Measurements from ENCODE around the gene GEMIN7.

The GEMIN7 gene

DNA sequence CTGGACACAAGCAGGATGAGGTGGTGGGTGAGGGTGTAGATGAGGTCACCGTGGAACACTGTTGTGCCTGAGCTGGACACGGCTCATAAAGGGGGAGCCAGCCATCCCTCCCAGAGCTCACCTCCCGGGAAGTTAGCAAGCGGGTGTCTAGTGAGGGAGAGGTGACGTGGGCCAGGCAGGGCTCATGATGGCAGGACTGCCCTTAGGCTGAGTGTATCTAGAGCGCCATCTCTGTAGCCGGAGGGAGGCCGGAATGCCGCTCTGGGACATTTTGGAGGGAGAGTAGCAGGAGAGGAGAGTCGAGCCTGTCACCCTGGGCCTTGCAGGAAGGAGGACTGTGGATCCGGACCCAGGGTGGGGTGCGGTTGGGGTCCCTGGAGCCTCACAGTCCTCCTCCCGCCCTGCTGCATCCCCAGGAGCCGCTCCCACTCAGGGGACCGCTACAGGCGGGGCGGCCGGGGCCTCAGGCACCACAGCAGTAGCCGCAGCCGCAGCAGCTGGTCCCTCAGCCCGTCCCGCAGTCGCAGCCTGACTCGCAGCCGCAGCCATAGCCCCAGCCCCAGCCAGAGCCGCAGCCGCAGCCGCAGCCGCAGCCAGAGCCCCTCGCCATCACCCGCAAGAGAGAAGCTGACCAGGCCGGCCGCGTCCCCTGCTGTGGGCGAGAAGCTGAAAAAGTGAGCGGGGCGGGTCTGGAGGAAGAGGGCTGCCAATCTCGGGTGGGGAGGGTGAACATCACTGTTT is 12.0 kb upstream of the GEMIN7 start:
- no peaks in the 10 kb centered on the region for H3K27me3 ChIP-seq (ENCODE audit: control insufficient read depth, insufficient read depth, low read length)
- peaks cover 37% of the 10 kb centered on the region for H3K36me3 ChIP-seq (ENCODE audit: control insufficient read depth, low read depth, low read length)
- no peaks in the 10 kb centered on the region for H3K4me1 ChIP-seq (ENCODE audit: control insufficient read depth, low read depth, low read length)
- no peak overlapping the region for H3K4me3 ChIP-seq (ENCODE audit: low read length)
- H3K27ac ChIP-seq (ENCODE audit: low read length): no peak overlapping the region
- H3K9ac ChIP-seq (ENCODE audit: low read length): no peak overlapping the region
- H3K9me3 ChIP-seq (ENCODE audit: control insufficient read depth, low read depth, low read length): no peaks in the 10 kb centered on the region

DNA sequence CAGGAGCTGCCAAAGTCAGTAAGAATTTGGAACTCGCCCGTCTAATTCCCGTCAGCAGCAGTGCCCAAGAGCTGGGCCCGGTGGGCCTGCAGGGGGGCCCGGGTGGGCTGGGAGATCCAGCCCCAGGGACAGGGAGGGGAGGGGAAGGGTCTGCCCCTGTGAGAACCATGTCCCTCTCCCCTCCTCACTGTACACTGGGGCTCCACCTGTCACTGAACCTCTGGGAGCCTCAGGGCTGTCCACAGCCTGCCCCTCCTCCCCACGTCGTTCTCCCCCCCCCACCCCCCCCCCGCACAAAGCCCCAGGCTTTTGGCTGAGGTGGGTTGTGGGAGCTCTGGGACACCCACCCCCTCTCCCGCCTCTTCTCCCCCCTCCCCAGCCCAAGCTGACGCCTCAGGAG is 11.0 kb upstream of the GEMIN7 start:
- no peak overlapping the region for H3K4me3 ChIP-seq (ENCODE audit: low read length)
- H3K27me3 ChIP-seq (ENCODE audit: control insufficient read depth, insufficient read depth, low read length): no peaks in the 10 kb centered on the region
- H3K4me1 ChIP-seq (ENCODE audit: control insufficient read depth, low read depth, low read length): no peaks in the 10 kb centered on the region
- H3K36me3 ChIP-seq (ENCODE audit: control insufficient read depth, low read depth, low read length): peaks cover 36% of the 10 kb centered on the region
- no peak overlapping the region for H3K27ac ChIP-seq (ENCODE audit: low read length)
- no peaks in the 10 kb centered on the region for H3K9me3 ChIP-seq (ENCODE audit: control insufficient read depth, low read depth, low read length)
- no peak overlapping the region for H3K9ac ChIP-seq (ENCODE audit: low read length)

DNA sequence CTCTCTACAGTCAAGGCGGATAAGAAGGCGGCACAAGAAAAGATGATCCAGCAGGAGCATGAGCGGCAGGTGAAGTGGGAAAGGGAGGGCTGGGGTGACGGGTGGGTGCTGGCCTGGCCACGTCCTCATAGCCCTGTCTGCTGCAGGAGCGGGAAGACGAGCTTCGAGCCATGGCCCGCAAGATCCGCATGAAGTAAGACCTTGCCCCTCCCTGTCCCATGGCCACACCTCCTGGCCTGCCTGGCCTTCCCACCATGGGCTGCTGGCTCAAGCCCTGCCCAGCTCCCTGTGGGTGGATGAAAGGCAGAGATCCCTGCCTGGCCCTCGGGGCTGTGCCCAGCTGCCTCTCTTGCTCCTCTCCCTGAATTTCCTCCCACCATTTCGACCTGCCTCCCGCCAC is 10.0 kb upstream of the GEMIN7 start:
- H3K9me3 ChIP-seq (ENCODE audit: control insufficient read depth, low read depth, low read length): no peaks in the 10 kb centered on the region
- no peaks in the 10 kb centered on the region for H3K27me3 ChIP-seq (ENCODE audit: control insufficient read depth, insufficient read depth, low read length)
- H3K36me3 ChIP-seq (ENCODE audit: control insufficient read depth, low read depth, low read length): peaks cover 36% of the 10 kb centered on the region
- H3K4me3 ChIP-seq (ENCODE audit: low read length): no peak overlapping the region
- no peaks in the 10 kb centered on the region for H3K4me1 ChIP-seq (ENCODE audit: control insufficient read depth, low read depth, low read length)
- no peak overlapping the region for H3K9ac ChIP-seq (ENCODE audit: low read length)
- no peak overlapping the region for H3K27ac ChIP-seq (ENCODE audit: low read length)

DNA sequence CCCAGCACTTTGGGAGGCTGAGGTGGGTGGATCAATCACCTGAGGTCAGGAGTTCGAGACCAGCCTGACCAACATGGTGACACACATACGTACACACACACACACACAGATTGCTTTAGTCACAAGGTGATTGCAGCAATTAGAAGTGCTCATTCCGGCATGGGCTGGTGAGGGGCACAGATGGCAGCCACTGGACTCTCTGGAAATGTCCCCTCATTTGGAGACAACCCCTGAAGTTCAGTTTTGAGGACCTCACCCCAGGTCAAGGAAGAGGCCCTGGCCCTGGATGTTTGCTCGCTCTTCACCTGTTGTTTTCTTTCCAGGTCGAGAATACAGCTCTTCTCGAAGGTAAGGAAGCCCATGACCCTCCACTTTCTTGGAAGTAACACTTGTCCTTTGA is 8.8 kb upstream of the GEMIN7 start:
- peaks cover 5% of the 10 kb centered on the region for H3K4me1 ChIP-seq (ENCODE audit: control insufficient read depth, low read depth, low read length)
- H3K9me3 ChIP-seq (ENCODE audit: control insufficient read depth, low read depth, low read length): no peaks in the 10 kb centered on the region
- no peak overlapping the region for H3K4me3 ChIP-seq (ENCODE audit: low read length)
- peaks cover 30% of the 10 kb centered on the region for H3K36me3 ChIP-seq (ENCODE audit: control insufficient read depth, low read depth, low read length)
- no peak overlapping the region for H3K27ac ChIP-seq (ENCODE audit: low read length)
- H3K9ac ChIP-seq (ENCODE audit: low read length): no peak overlapping the region
- H3K27me3 ChIP-seq (ENCODE audit: control insufficient read depth, insufficient read depth, low read length): no peaks in the 10 kb centered on the region

DNA sequence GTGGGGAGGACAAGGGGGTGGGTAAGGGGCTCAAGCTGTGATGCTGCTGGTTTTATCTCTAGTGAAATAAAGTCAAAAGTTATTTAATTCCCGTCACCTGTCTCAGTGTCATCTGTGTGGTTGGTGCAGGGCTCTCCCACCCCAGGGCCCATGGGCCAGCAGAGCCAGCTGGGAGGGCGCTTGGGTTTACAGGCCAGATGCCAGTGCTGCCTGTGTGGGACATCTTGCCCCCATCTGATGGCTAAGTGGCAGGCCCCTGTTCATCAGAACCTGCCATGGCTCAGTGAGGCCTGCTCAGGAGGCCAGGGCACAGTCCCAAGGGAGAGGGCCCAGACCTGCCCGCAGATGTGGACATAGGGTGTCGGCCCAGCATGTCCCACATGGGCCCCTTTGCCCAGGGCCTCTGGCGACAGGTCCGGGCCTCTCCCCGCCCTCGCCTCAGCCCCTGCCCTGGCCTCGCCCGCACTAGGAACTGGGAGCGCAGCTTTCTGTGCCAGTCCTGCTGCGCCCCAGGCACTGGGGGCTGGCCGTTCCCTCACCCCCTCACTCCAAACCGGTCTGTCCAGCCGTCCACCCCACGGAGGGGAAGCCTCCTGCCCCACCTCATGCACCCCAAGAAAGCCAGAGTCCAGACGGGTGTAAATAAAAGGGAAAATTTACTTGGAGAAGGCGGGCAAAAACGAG is 8.1 kb upstream of the GEMIN7 start:
- Histone ChIP-seq H3K9ac (ENCODE audit: low read length) (no peak overlapping the region), H3K27me3 (ENCODE audit: control insufficient read depth, insufficient read depth, low read length) (no peaks in the 10 kb centered on the region), H3K36me3 (ENCODE audit: control insufficient read depth, low read depth, low read length) (peaks cover 30% of the 10 kb centered on the region), H3K27ac (ENCODE audit: low read length) (no peak overlapping the region), H3K4me1 (ENCODE audit: control insufficient read depth, low read depth, low read length) (peaks cover 5% of the 10 kb centered on the region), H3K9me3 (ENCODE audit: control insufficient read depth, low read depth, low read length) (no peaks in the 10 kb centered on the region), H3K4me3 (ENCODE audit: low read length) (no peak overlapping the region)

DNA sequence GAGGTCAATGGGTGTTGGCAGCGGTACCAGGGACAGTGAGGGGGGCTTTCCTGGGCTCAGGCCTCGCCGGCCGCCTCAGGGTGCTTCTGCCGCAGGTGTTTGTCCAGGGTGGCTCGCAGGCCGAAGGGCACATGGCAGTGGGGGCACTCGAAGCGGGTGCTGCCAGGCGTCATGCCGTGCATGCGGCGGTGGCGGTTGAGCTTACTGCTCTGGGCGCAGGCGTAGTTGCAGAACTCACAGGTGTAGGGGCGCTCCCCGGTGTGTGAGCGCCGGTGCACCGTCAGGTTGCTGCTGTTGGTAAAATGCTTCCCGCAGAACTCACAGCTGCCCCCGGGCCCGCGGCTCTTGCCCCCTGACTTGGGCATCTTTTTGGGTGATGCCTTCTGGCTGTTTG is 7.5 kb upstream of the GEMIN7 start:
- no peak overlapping the region for H3K9ac ChIP-seq (ENCODE audit: low read length)
- no peak overlapping the region for H3K27ac ChIP-seq (ENCODE audit: low read length)
- no peaks in the 10 kb centered on the region for H3K9me3 ChIP-seq (ENCODE audit: control insufficient read depth, low read depth, low read length)
- H3K36me3 ChIP-seq (ENCODE audit: control insufficient read depth, low read depth, low read length): peaks cover 30% of the 10 kb centered on the region
- no peak overlapping the region for H3K4me3 ChIP-seq (ENCODE audit: low read length)
- peaks cover 6% of the 10 kb centered on the region for H3K4me1 ChIP-seq (ENCODE audit: control insufficient read depth, low read depth, low read length)
- no peaks in the 10 kb centered on the region for H3K27me3 ChIP-seq (ENCODE audit: control insufficient read depth, insufficient read depth, low read length)

DNA sequence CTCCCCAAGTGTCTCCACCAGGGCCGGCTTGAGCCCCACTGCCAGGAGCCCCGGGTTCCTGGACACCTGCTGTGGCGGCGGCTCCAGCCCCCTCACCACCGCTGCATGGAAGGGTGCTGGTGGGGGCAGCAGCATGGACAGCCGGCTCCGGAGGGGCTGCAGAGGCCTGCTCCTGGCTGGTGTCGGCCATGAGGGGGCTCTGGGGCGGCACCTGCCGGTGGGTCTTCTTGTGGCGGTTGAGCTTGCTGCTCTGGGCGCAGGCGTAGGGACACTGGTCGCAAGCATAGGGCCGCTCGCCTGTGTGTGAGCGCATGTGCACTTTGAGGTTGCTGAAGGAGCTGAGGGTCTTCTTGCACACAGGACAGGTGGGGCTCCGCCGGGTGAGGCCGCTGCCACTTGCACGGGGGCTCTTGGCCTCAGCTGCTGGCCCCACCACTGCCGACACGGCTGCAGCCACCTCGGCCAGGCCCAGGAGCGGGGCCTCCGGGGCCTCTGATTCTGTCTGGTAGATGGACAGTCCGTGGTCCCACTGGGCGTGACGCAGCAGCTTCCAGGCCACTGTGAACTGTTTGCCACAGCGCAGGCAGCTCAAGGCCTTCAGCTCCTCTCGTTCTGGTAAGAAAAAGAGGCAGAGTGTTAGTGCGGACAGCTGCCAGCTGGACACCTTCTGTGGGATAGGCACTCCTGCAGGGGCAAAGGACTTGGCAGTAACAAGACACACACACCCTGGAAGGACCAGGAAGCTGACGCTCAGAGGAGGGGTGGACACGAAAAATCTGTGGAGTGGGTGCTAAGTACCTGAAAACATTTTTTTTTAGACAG is 6.9 kb upstream of the GEMIN7 start:
- no peaks in the 10 kb centered on the region for H3K27me3 ChIP-seq (ENCODE audit: control insufficient read depth, insufficient read depth, low read length)
- H3K36me3 ChIP-seq (ENCODE audit: control insufficient read depth, low read depth, low read length): peaks cover 27% of the 10 kb centered on the region
- H3K9me3 ChIP-seq (ENCODE audit: control insufficient read depth, low read depth, low read length): no peaks in the 10 kb centered on the region
- peaks cover 13% of the 10 kb centered on the region for H3K4me1 ChIP-seq (ENCODE audit: control insufficient read depth, low read depth, low read length)
- H3K27ac ChIP-seq (ENCODE audit: low read length): no peak overlapping the region
- no peak overlapping the region for H3K4me3 ChIP-seq (ENCODE audit: low read length)
- no peak overlapping the region for H3K9ac ChIP-seq (ENCODE audit: low read length)

DNA sequence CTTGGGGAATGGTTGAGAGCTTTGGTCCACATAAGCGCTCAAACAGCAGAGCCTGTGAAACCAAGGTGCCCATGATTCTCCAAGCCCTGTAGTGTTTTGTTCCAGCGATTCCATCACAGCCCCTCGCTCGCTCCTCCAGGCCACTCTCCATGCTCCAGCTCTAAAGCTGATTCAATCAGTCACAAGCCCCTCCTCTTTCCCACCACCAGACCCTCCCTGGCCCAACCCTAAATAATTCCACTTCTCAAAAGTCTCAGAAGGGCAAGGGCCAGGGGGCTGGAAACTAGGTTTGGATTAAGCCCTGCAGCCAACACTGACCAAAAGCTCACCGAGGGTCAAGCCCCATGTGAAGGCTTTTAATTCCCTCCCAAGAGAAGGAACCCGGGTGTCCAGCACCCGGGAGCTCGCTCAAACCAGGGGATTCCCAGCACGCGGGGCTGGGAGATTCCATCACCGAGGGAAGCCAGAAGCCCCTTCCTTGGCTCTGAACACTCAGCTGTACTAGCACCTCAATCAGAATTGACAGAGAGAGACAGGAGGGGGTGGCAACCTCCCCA is 4.2 kb upstream of the GEMIN7 start:
- H3K36me3 ChIP-seq (ENCODE audit: control insufficient read depth, low read depth, low read length): peaks cover 20% of the 10 kb centered on the region
- H3K27ac ChIP-seq (ENCODE audit: low read length): no peak overlapping the region
- peak overlapping the region; percentile 58 for H3K4me3 ChIP-seq (ENCODE audit: low read length)
- H3K27me3 ChIP-seq (ENCODE audit: control insufficient read depth, insufficient read depth, low read length): no peaks in the 10 kb centered on the region
- no peak overlapping the region for H3K9ac ChIP-seq (ENCODE audit: low read length)
- peaks cover 23% of the 10 kb centered on the region for H3K4me1 ChIP-seq (ENCODE audit: control insufficient read depth, low read depth, low read length)
- no peaks in the 10 kb centered on the region for H3K9me3 ChIP-seq (ENCODE audit: control insufficient read depth, low read depth, low read length)

DNA sequence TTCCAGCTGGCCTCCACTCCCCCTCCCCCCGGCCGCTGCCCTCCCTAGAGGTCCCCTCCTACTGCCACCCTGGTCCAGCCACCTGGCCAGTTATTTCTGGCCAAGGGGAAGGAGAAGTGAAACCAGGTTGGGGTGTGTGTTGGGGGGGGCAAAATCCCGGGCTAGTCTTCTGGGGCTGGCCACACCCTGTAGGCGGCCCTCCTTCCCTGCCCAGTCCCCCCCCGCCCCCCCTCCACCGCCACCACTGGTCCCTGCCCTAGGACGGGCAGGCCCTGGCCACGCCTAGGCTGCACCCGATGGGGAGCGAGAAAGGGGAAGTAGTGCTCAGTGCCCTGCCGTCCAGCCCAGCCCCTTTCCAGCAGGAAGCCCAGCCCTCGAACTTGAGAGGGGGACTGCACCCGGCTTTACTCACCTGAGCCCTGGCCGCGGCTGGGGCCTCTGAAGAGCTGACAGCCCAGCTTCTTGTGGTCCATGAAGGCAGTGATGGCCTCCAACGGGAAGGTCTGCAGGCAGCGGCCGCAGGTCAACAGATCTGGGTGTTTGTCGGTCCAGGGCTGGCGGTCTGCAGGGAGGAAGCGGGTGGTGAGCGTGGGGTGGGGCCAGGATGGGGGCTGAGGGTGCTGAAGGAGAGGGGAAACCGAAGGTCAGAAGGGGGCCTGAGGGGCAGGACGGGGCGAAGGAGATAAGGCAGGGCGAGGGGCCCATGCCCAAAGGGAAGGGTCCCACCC is 3.6 kb upstream of the GEMIN7 start:
- peak overlapping the region; percentile 79 for H3K4me3 ChIP-seq (ENCODE audit: low read length)
- H3K36me3 ChIP-seq (ENCODE audit: control insufficient read depth, low read depth, low read length): peaks cover 13% of the 10 kb centered on the region
- H3K27ac ChIP-seq (ENCODE audit: low read length): no peak overlapping the region
- peak overlapping the region; percentile 52 for H3K9ac ChIP-seq (ENCODE audit: low read length)
- H3K4me1 ChIP-seq (ENCODE audit: control insufficient read depth, low read depth, low read length): peaks cover 24% of the 10 kb centered on the region
- no peaks in the 10 kb centered on the region for H3K9me3 ChIP-seq (ENCODE audit: control insufficient read depth, low read depth, low read length)
- no peaks in the 10 kb centered on the region for H3K27me3 ChIP-seq (ENCODE audit: control insufficient read depth, insufficient read depth, low read length)

DNA sequence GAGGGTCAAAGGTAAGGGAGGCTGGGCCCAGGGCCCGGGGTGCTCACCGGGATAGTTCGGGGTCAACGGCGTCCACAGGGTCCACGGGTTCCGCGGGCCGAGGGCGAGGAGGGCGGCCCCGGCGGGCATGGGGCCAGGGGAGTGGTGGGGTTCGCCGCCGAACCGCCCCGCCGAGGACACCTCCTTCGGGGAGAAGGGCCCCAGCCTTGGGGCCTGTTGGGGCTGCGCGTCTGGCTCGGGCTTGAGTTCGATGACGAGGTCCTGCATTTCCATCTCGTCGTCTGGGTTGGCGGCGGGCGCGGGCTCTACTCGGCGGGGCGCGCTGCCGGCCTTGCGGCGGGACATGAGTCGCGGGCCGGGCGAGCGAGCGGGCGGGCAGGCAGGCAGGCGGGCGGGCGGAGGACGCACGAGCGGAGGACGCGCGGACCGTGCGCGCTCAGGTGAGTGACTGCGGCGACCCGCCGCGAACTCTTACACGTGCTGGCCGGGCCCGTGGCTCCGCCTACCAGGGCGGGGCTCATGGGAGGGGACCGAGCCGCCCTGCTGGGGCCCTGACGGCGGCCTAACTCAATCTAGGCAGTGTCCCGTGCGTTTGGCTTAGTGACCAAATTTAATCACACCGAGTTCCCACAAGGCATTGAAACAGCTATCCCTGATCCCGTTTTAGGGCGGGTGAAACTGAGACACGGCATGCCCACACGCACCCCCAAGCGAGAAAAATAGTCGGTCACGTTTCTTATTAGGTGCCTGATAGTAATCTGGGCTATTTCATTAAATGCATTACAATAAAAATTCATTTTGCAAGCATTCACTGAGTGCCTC is 2.8 kb upstream of the GEMIN7 start, which contains the start of gene ZNF296:
Gene ZNF296 (minus strand): TSS at position 450 of the 822 bp plus-strand sequence. CDS start 105 bp downstream, at position 345.
- Histone ChIP-seq H3K4me1 (ENCODE audit: control insufficient read depth, low read depth, low read length) (peaks cover 30% of the 10 kb centered on the region), H3K4me3 (ENCODE audit: low read length) (peak within 1 kb of the TSS; percentile 79), H3K9ac (ENCODE audit: low read length) (peak within 1 kb of the TSS; percentile 52), H3K27me3 (ENCODE audit: control insufficient read depth, insufficient read depth, low read length) (no peaks in the 10 kb centered on the region), H3K36me3 (ENCODE audit: control insufficient read depth, low read depth, low read length) (peaks cover 7% of the 10 kb centered on the region), H3K27ac (ENCODE audit: low read length) (no peak within 1 kb of the TSS), H3K9me3 (ENCODE audit: control insufficient read depth, low read depth, low read length) (no peaks in the 10 kb centered on the region)

Data from iPS-18a (cell line).